K562 (cell line): Measurements from ENCODE around the gene ZNF598. TPM values are rescaled to one million over a fixed set of nuclear protein-coding genes. Genes with fewer than 3 reads are reported as not detected.
A peak's percentile ranks its signal among the peaks of the same experiment; 100 is the strongest.

Source experiments
- CBX5 ChIP-seq: IDR thresholded peaks from 2 replicates; pipeline ENCODE4 v1.6.1; 2014; ENCODE audit warnings: low read depth, borderline replicate concordance
- CEBPG ChIP-seq, 3 experiments: fragments of 200-800 bp in 1 of 3; sonication (Bioruptor generic) in 1 of 3; sonication (generic) in 1 of 3; formaldehyde crosslinking in 1 of 3; IDR thresholded peaks in 2 of 3; conservative IDR thresholded peaks in 1 of 3; 2 replicates each; pipeline versions ENCODE4 v1.6.1 to v1.8.0; 2016 to 2022; ENCODE audit warnings: missing compliant biosample characterization in 2 of 3, missing genetic modification characterization in 2 of 3, mild to moderate bottlenecking in 1 of 3, missing genetic modification reagents in 1 of 3
- DNMT1 ChIP-seq: fragments of 450-650 bp; IDR thresholded peaks from 2 replicates; pipeline ENCODE4 v1.6.1; 2016; ENCODE audit warnings: antibody characterized with exemption, mild to moderate bottlenecking
- ETV6 ChIP-seq, 3 experiments: fragments of 150-350 bp in 1 of 3; sonication (generic) in 1 of 3; formaldehyde crosslinking in 1 of 3; IDR thresholded peaks; 2 replicates each; pipeline versions ENCODE4 v1.6.1 to v1.8.0; 2014 to 2022; ENCODE audit warnings: borderline replicate concordance in 2 of 3, low read depth in 2 of 3, antibody characterized with exemption in 1 of 3, low read length in 1 of 3, mild to moderate bottlenecking in 1 of 3, missing genetic modification reagents in 1 of 3
- HMG20A ChIP-seq: fragments of 450-650 bp; formaldehyde crosslinking; conservative IDR thresholded peaks from 2 replicates; pipeline ENCODE4 v1.4.0; 2020; ENCODE audit warnings: mild to moderate bottlenecking, mixed read lengths
- HNRNPK ChIP-seq: fragments of 200-400 bp; formaldehyde crosslinking; IDR thresholded peaks from one replicate; pipeline ENCODE4 v1.6.1; 2018; ENCODE audit warnings: mild to moderate bottlenecking, low read depth, low read length; ENCODE audit not compliant: poor library complexity, severe bottlenecking
- KAT7 ChIP-seq: sonication (generic); formaldehyde crosslinking; IDR thresholded peaks from 2 replicates; pipeline ENCODE4 v1.8.0; 2022; ENCODE audit warnings: missing genetic modification reagents, mild to moderate bottlenecking, borderline replicate concordance
- KLF13 ChIP-seq: fragments of 450-650 bp; IDR thresholded peaks from 2 replicates; pipeline ENCODE4 v1.6.1; 2016; ENCODE audit warnings: missing genetic modification characterization, low read depth, mild to moderate bottlenecking, missing compliant biosample characterization, moderate library complexity, borderline replicate concordance
- MEF2A ChIP-seq: IDR thresholded peaks from 2 replicates; pipeline ENCODE4 v1.6.1; 2011; ENCODE audit warnings: low read depth, mild to moderate bottlenecking, low read length, moderate library complexity; ENCODE audit not compliant: control insufficient read depth
- MTA3 ChIP-seq: fragments of 450-650 bp; formaldehyde crosslinking; IDR thresholded peaks from 2 replicates; pipeline ENCODE4 v1.6.1; 2017; ENCODE audit warnings: mild to moderate bottlenecking, borderline replicate concordance
- MXD1 ChIP-seq: fragments of 250-450 bp; sonication (Bioruptor Pico); IDR thresholded peaks from 2 replicates; pipeline ENCODE4 v1.8.0; 2021; ENCODE audit warnings: borderline replicate concordance, mild to moderate bottlenecking, moderate library complexity; ENCODE audit not compliant: poor library complexity, severe bottlenecking
- PATZ1 ChIP-seq: fragments of 250-450 bp; sonication (Bioruptor Pico); IDR thresholded peaks from 2 replicates; pipeline ENCODE4 v1.5.0; 2020; ENCODE audit warnings: mild to moderate bottlenecking, borderline replicate concordance
- TRIM24 ChIP-seq, 2 experiments: fragments of 450-650 bp; IDR thresholded peaks; 2 replicates each; pipeline ENCODE4 v1.6.1; 2016
- ZBTB7A ChIP-seq: IDR thresholded peaks from 2 replicates; pipeline ENCODE4 v1.6.1; 2011; ENCODE audit warnings: low read depth, mild to moderate bottlenecking, low read length, moderate library complexity, borderline replicate concordance; ENCODE audit not compliant: control insufficient read depth
- ZNF511 ChIP-seq: sonication (generic); formaldehyde crosslinking; IDR thresholded peaks from 2 replicates; pipeline ENCODE4 v1.8.0; 2022; ENCODE audit warnings: mild to moderate bottlenecking, missing genetic modification reagents
- polyA plus RNA-seq, 8 experiments: library from polyadenylated mRNA; depleted of rRNA in 4 of 8; stranded (reverse) in 5 of 8; unstranded in 3 of 8; fragments of >200 nt; fragmentation: Nextera tagmentation in 2 of 8; fragmentation: Illumina TruSeq in 1 of 8; extraction: Ambion mirVana in 2 of 8; extraction: Trizol in 1 of 8; gene quantifications; 2 replicates each; pipeline versions ENCODE4 v1.2.1 to v1.2.3, GENCODE V29; 2011 to 2014; ENCODE audit warnings: inconsistent platforms in 1 of 8, missing spikeins in 1 of 8
- total RNA-seq, 7 experiments: library from RNA; depleted of rRNA in 6 of 7; stranded (reverse); fragments of >200 nt in 6 of 7; fragmentation: Illumina TruSeq in 2 of 7; extraction: Trizol in 2 of 7; gene quantifications; 2 replicates each; pipeline versions ENCODE4 v1.2.1 to v1.2.3, GENCODE V29; 2011 to 2021; ENCODE audit warnings: low replicate concordance in 1 of 7

ZNF598 gene
- total and polyA plus RNA-seq, 9 of the 15 experiments (the other 6 are each of a cell fraction or from before 2014, with no cell fraction given): 0.11 to 115 (median 29.6) TPM

- TF ChIP-seq DNMT1: no peak
- no peak for TF ChIP-seq HMG20A
- no peak for TF ChIP-seq MTA3
- TF ChIP-seq MEF2A: no peak
- no peak for TF ChIP-seq ZNF511 (CRISPR knock-in tag)
- TF ChIP-seq PATZ1 (CRISPR knock-in tag): no peak
- no peak for TF ChIP-seq ETV6 (IDR thresholded peaks at IDR 0.05; ENCODE audit: borderline replicate concordance in 1 of 2, low read depth in 2 of 2, low read length in 1 of 2)
- no peak for TF ChIP-seq ETV6 (CRISPR knock-in tag; IDR thresholded peaks at IDR 0.05; ENCODE audit: borderline replicate concordance)
- TF ChIP-seq KAT7 (CRISPR knock-in tag): no peak
- TF ChIP-seq KLF13 (tag): 0 out of 2 replicates have a peak, but pooled peaks have one; percentile 26
- peak; percentile 67; the same call in 1 of the 2 replicates for TF ChIP-seq ZBTB7A
- no peak for TF ChIP-seq CEBPG (CRISPR knock-in tag; IDR thresholded peaks at IDR 0.05)
- TF ChIP-seq CEBPG (tag; conservative IDR thresholded peaks at IDR 0.05 in 1 of 2, IDR thresholded peaks at IDR 0.05 in 1 of 2): no peak
- TF ChIP-seq CBX5: no peak
- no peak for TF ChIP-seq HNRNPK
- no peak for TF ChIP-seq TRIM24 (IDR thresholded peaks at IDR 0.05)
- no peak for TF ChIP-seq MXD1 (CRISPR knock-in tag)
Measured at GRCh38 chr16:1972490-1972877, 37.1 kb downstream of the ZNF598 start (continued).
